HepG2 (cell line): ENCODE data around the gene MINDY3. TPM values are rescaled to one million over a fixed set of nuclear protein-coding genes. Genes with fewer than 3 reads are reported as not detected.

Experiments
- AFF4 ChIP-seq: sonication (generic); formaldehyde crosslinking; IDR thresholded peaks from 2 replicates; pipeline ENCODE4 v1.4.0; 2020; ENCODE audit warnings: missing genetic modification reagents
- ATF1 ChIP-seq: IDR thresholded peaks from 2 replicates; pipeline ENCODE4 v1.6.1; 2016; ENCODE audit warnings: mild to moderate bottlenecking, control low read depth
- BCL3 ChIP-seq: sonication (generic); formaldehyde crosslinking; IDR thresholded peaks from 2 replicates; pipeline ENCODE4 v1.5.1; 2020; ENCODE audit warnings: mild to moderate bottlenecking, missing genetic modification reagents, moderate library complexity
- ELK4 ChIP-seq: sonication (generic); formaldehyde crosslinking; IDR thresholded peaks from 2 replicates; pipeline ENCODE4 v1.9.0; 2021; ENCODE audit warnings: missing genetic modification reagents, borderline replicate concordance
- FOSL1 ChIP-seq: sonication (generic); formaldehyde crosslinking; IDR thresholded peaks from 2 replicates; pipeline ENCODE4 v1.9.0; 2021; ENCODE audit warnings: missing genetic modification reagents, borderline replicate concordance
- GTF3A ChIP-seq: sonication (generic); formaldehyde crosslinking; conservative IDR thresholded peaks from 2 replicates; pipeline ENCODE4 v1.4.0; 2020; ENCODE audit warnings: mild to moderate bottlenecking, missing genetic modification reagents
- HDAC1 ChIP-seq: sonication (generic); formaldehyde crosslinking; IDR thresholded peaks from 2 replicates; pipeline ENCODE4 v1.5.1; 2020; ENCODE audit warnings: mild to moderate bottlenecking, missing genetic modification reagents
- HNF4A ChIP-seq: sonication (generic); formaldehyde crosslinking; IDR thresholded peaks from 2 replicates; pipeline ENCODE4 v1.4.0; 2020; ENCODE audit warnings: missing genetic modification reagents
- PHF20 ChIP-seq: sonication (generic); formaldehyde crosslinking; IDR thresholded peaks from 2 replicates; pipeline ENCODE4 v1.5.0; 2020; ENCODE audit warnings: mild to moderate bottlenecking, missing genetic modification reagents
- POGZ ChIP-seq: sonication (generic); formaldehyde crosslinking; IDR thresholded peaks from 2 replicates; pipeline ENCODE4 v1.4.0; 2020; ENCODE audit warnings: mild to moderate bottlenecking, missing genetic modification reagents
- RBM22 ChIP-seq: fragments of 200-400 bp; formaldehyde crosslinking; optimal IDR thresholded peaks from 2 replicates; pipeline ENCODE3; 2017; ENCODE audit warnings: mild to moderate bottlenecking, low read length, moderate library complexity
- THAP8 ChIP-seq: sonication (generic); formaldehyde crosslinking; IDR thresholded peaks from 2 replicates; pipeline ENCODE4 v1.5.1; 2020; ENCODE audit warnings: missing genetic modification reagents, mild to moderate bottlenecking, borderline replicate concordance
- ZBTB49 ChIP-seq: sonication (generic); formaldehyde crosslinking; IDR thresholded peaks from 2 replicates; pipeline ENCODE4 v1.4.0; 2020; ENCODE audit warnings: missing genetic modification reagents, borderline replicate concordance
- ZNF33B ChIP-seq: sonication (generic); formaldehyde crosslinking; IDR thresholded peaks from 2 replicates; pipeline ENCODE4 v1.5.1; 2020; ENCODE audit warnings: mild to moderate bottlenecking, missing genetic modification reagents
- ZNF451 ChIP-seq: sonication (generic); formaldehyde crosslinking; IDR thresholded peaks from 2 replicates; pipeline ENCODE4 v1.5.0; 2020; ENCODE audit warnings: mild to moderate bottlenecking, missing genetic modification reagents
- ZNF552 ChIP-seq: sonication (generic); formaldehyde crosslinking; IDR thresholded peaks from 2 replicates; pipeline ENCODE4 v1.9.0; 2022; ENCODE audit warnings: missing genetic modification reagents, mild to moderate bottlenecking, borderline replicate concordance
- ZNF562 ChIP-seq: sonication (generic); formaldehyde crosslinking; IDR thresholded peaks from 2 replicates; pipeline ENCODE4 v1.8.0; 2022; ENCODE audit warnings: missing genetic modification reagents, borderline replicate concordance
- ZNF619 ChIP-seq: sonication (generic); formaldehyde crosslinking; IDR thresholded peaks from 2 replicates; pipeline ENCODE4 v1.4.0; 2020; ENCODE audit warnings: mild to moderate bottlenecking, missing genetic modification reagents
- ZNF660 ChIP-seq: sonication (generic); formaldehyde crosslinking; IDR thresholded peaks from 2 replicates; pipeline ENCODE4 v1.5.1; 2020; ENCODE audit warnings: mild to moderate bottlenecking, low read depth, missing genetic modification reagents, borderline replicate concordance
- ZNF790 ChIP-seq: sonication (generic); formaldehyde crosslinking; IDR thresholded peaks from 2 replicates; pipeline ENCODE4 v1.8.0; 2022; ENCODE audit warnings: missing genetic modification reagents, mild to moderate bottlenecking, borderline replicate concordance
- polyA plus RNA-seq, 8 experiments: library from polyadenylated mRNA; depleted of rRNA in 3 of 8; stranded (reverse) in 7 of 8; unstranded in 1 of 8; fragments of >200 nt; fragmentation: Illumina TruSeq in 4 of 8; extraction: Trizol in 4 of 8; gene quantifications; 2 replicates each; pipeline versions ENCODE4 v1.2.1 to v1.2.3, GENCODE V29; 2011 to 2016; ENCODE audit warnings: low read depth in 4 of 8, missing spikeins in 1 of 8, mixed read lengths in 1 of 8; ENCODE audit not compliant: insufficient read depth in 1 of 8
- total RNA-seq, 5 experiments: library from RNA; depleted of rRNA; stranded (reverse); fragments of >200 nt; fragmentation: Illumina TruSeq; extraction: Trizol; gene quantifications; 2 replicates each; pipeline ENCODE4 v1.2.3, GENCODE V29; 2016; ENCODE audit warnings: low read depth in 1 of 5

MINDY3 gene
- total and polyA plus RNA-seq, 2 of the 13 experiments (the other 11 are each of a cell fraction or from before 2014, with no cell fraction given): 6.4 to 17.5 TPM

DNA sequence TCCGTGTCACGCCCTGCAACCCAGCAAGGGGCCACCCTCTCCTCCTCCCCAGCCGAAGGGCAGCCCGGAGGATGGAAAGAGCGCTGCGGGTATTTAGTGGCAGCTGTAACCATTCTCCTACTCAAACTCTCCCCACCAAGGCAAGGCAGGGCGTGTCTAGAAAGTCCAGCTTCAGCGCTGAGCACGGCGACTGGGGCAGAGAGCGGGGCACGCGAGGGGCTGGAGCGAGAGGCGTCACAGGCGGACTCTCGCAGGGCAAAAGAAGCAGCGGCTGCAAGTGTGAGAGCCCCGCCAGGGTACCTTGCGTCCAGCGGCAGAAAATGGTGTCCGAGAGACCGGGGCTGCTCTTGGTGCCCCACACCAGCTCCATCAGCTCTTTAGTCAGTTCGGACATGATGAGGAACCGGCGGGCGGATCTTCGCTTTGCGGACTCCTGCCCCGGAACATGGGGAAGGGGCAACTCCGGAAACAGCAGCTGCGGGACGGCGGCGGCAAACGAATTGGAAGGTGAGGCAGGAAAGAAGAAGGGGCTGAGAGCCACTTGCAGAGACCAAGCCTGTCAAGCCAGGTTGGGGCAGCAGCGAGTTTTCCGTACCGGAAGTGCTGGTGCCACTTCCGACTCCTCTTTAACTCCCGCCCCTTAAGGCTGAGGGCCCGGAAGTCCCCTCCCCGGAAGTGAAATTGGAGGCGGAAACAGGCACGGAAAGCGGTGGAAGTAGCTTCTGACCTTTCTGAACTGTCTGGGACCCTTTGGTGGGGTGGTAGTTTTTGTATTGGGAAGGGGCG lies at the start of gene MINDY3 (continued):
- TF ChIP-seq ZBTB49: no peak
- no peak for TF ChIP-seq ELK4 (CRISPR knock-in tag)
- no peak for TF ChIP-seq GTF3A
- no peak for TF ChIP-seq ZNF451 (CRISPR knock-in tag)
- TF ChIP-seq HNF4A: no peak; the same call in 1 of the 2 replicates
- no peak for TF ChIP-seq ZNF660
- no peak for TF ChIP-seq FOSL1
- no peak for TF ChIP-seq ZNF790 (CRISPR knock-in tag)
- no peak for TF ChIP-seq THAP8 (CRISPR knock-in tag)
- TF ChIP-seq RBM22: no peak
- TF ChIP-seq ATF1 (CRISPR knock-in tag): no peak
- no peak for TF ChIP-seq AFF4
- no peak for TF ChIP-seq BCL3 (CRISPR knock-in tag)
- no peak for TF ChIP-seq ZNF562 (CRISPR knock-in tag)
- TF ChIP-seq ZNF552 (CRISPR knock-in tag): no peak
- TF ChIP-seq HDAC1 (CRISPR knock-in tag): peak; percentile 78
- TF ChIP-seq PHF20 (CRISPR knock-in tag): peak; percentile 95
- 0 out of 2 replicates have a peak, but pooled peaks have one; percentile 13 for TF ChIP-seq ZNF33B (CRISPR knock-in tag)
- TF ChIP-seq ZNF619 (CRISPR knock-in tag): peak; percentile 30; the same call in 1 of the 2 replicates
- TF ChIP-seq POGZ (CRISPR knock-in tag): peak; percentile 85
